ENCODE data around the gene EDAR.

Gene EDAR

DNA sequence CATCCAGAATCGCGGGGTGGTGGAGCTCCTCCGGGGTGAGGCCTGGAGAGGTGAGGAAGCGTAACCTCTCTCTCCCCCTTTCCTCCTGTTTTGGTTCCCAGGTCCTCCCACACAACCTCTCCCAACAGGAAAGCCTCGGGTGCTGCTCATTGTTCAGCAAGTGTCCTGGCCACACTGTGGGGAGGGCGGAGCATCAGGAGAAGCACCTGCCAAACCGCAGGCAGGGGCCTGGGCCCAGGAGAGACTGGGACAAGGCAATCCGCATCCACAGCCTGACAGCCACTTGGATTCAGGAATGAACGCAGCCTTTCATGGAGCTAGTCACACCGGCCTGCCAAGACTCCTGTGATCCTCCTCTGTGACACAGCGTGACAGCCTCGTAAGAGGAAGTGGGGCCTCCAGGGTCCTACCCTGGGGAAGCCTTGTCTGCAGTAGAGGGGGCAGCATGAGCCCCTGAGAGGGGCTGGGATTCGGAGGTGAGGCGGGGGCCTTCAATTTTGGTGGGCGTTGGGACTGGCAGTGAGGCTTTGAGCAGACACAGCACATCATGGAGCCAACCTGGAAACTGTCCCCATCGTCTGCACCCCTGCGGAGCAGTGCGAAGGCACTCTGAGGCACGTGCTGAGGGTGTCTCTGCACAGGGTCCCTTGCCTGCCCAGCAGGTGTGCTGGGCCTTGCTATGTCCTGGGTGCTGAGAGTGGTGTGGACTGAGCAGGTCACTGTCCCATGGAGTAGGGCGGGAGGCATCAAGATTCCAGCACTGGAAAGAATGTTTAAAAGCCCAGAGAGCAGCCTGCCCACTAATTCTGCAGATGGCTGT, 62.2 kb downstream of the EDAR start:
- DNase-seq (ENCODE audit: low read depth in 2 of 2, low spot score in 1 of 2): no peak

- DNase-seq (ENCODE audit: low read depth in 2 of 2, low spot score in 1 of 2): no peak
These were observed 63.3 kb downstream of the EDAR start for GRCh38 chr2:108925735-108926134.

DNA sequence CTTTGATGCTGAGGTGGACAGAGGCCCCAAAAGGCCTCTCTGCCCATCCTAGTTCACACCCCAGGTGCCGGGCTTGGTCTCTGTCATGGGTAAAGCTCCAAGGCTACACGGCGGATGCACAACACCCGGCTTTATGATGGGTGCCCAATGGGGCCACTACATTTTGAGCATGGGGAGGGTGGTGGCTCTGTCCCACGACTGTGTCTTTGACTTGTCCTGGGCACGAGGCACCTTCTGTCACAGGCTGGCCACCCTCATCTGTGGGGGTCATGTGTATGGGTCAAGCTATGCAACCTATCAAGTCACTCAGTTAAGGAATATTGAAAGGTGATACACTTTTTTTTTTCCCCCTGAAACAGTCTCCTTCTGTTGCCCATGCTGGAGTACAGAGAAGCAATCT, 63.7 kb downstream of the EDAR start:
- DNase-seq (ENCODE audit: low read depth in 2 of 2, low spot score in 1 of 2): no peak

DNA sequence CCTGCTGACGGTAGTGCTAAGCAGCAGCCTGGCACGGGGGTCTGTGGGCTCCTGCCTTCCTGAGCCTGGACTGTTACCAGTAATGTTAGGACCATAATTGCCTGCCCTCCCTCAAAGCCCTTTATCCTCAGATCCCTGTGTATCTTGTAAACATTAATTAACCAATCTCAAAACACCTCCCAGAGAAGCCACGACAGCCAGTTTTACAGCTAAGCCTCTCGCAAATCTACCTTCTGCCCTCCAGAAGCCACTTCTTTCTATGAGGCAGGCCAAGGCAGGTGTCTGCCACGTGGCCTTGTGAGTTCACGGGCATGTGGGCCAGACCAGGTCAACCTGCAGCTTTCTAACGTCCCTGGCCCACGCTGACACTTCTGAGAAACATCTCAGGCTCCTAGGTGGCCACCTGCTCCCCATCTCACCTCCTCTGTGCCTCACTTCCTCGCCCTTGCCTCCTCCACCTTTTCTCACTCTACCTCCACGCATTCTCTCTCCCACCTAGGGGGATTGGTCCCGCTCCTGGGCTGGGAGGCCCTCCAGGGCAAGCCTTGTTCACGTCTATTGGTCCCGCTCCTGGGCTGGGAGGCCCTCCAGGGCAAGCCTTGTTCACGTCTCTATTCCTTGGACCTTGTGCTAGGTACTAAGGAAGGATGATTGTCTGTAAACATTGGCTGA, 64.3 kb downstream of the EDAR start:
- no peak for DNase-seq (ENCODE audit: low read depth in 2 of 2, low spot score in 1 of 2)

- DNase-seq (ENCODE audit: low read depth in 2 of 2, low spot score in 1 of 2): no peak
These were observed 65.1 kb downstream of the EDAR start for GRCh38 chr2:108923736-108924579.

DNA sequence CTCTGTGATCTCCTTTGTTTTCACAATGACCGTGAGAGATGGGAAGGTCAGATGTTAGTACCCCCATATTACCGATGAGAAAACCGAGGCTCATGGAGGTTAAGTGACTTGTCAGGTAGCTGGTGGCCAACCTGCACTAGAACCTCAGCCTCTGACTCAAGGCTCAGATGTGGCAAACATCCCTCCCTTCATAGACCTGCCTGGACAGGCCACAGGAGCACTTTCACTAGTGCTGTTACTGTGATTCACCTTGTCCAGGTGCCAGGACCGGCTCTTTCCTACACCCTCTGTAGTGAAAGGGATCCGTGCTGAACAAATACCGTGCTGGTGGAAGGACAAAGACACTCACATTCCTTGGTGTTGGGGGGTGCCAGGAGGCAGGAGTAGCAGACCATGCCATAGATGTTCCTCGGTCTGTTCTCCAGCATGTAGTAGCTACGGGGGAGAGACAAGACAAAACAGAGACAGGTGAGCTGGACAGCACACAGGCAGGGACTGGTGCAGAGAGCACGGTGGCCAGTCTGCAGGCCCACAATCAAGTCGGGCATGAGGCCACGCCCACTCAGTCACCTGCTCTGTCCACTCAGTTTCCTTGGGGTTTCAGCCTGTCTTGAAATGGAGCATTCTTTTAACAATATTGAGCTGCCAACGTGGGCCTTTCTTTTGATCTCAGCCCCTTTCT, 65.9 kb downstream of the EDAR start:
- no peak for DNase-seq (ENCODE audit: low read depth in 2 of 2, low spot score in 1 of 2)

DNA sequence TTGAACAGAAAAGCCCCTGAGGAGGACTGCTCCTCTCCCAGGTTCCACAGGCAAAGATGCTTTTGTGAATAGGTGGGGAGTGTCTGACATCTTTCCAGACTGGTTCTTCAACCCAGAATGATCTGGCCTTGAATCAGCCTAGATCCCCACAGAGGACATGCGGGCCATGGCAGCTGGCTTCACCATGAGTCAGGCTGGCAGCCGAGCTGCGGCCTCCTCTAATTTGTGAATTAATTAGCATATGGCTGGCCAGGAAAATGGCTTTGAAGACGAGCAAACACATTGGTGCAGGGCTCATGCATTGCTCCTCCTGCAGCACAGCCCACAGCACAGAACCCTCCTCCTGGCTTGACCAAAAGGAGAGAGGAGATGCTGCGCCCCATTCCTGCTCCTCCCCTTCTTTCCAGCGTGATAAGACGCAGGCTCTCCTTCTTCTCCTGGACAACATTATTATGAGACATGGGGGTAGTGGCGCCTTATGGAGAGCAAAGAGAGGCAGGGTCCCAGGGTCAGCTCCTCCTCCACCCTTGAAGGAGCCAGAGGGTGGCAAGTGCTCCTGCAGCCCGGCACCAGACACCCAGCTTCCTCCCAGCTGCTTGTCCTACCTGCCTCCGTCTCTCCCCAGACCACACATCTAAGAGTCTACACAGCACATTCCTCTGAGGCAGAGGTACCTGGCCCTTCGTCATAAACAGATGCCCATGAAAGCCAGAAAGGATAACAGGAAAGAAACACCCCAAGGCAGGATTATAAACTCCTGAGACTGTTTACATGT, 66.7 kb downstream of the EDAR start:
- no peak for DNase-seq (ENCODE audit: low read depth in 2 of 2, low spot score in 1 of 2)

GRCh38 chr2:108921096-108922030, 67.7 kb downstream of the EDAR start:
- no peak for DNase-seq (ENCODE audit: low read depth in 2 of 2, low spot score in 1 of 2)

- no peak for DNase-seq (ENCODE audit: low read depth in 2 of 2, low spot score in 1 of 2)
These were observed 68.3 kb downstream of the EDAR start for GRCh38 chr2:108920686-108921085.

DNA sequence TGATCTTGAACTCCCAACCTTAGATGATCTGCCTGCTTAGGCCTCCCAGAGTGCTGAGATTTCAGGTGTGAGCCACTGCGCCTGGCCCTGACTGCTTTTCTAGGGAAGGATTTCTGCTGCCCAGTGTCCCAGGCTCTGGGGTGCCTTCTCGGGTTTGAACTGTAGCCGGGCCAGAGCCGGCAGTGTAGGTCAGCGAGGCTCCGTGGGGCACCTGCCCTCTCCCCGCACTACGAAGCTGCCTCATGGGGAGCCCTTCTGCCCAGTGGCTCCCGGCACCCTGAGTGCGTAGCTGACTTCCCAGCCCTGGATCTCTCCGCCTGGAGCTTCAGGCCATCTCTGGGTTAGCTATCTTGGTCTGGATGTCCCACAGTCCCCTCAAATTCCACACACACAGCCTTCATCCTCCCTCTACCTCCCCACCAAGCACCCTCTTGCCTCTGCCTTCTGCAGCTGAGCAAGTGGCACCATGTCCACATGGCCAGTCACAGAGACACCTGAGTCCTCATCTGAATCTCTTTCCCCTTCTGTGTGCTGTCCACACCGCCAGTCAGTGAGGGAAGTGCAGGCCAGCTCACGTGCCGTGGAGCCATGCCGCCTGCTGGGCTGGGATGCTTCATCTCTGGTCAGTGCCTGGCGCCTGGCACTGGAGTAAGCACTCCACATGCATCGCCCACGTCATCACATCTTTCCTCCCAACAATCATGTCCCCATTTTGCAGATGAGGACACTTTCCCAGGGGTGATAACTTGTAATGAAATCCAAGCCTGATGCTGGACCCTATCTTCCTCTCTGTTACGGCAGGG, 69.2 kb downstream of the EDAR start:
- no peak for DNase-seq (ENCODE audit: low read depth in 2 of 2, low spot score in 1 of 2)

GRCh38 chr2:108918941-108919341, 70.1 kb downstream of the EDAR start:
- DNase-seq (ENCODE audit: low read depth in 2 of 2, low spot score in 1 of 2): no peak

DNA sequence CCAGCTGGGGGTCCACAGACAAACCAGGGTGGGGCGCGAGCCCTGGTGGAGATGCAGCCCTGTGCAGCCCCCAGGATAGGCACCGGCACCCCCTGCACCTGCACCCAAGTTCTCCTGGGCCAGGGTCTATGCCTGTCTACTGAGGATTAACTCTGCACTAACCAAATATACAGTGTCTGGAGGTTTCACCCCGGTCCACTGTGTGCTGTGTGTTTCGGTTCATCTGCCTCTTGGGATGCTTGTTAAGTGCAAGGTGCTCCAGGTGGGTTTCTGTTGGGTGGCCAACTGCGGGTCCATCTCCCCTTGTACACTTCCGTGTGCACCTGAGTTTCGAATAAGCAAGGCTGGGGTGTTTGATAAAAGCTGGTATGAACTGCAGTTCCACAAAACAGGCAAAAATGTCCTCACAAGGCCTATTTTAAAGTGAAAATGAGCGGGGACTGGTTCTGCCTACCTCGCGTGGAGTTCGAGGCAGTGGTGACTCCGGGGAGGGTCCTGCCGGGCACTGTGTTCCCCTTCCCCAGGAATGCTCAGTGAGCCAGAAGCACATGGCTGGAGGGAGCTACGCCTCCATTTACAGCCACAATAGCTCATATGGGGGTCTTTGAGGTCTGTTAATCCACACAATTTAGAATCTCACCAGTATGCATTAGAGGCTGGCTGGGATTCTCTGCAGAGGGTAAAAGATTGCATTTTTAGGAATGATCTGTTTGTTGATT, 70.7 kb downstream of the EDAR start:
- DNase-seq (ENCODE audit: low read depth in 2 of 2, low spot score in 1 of 2): no peak

- no peak for DNase-seq (ENCODE audit: low read depth in 2 of 2, low spot score in 1 of 2)
These were observed 71.5 kb downstream of the EDAR start for GRCh38 chr2:108917526-108917925.

GRCh38 chr2:108916796-108917421, 72.1 kb downstream of the EDAR start:
- no peak for DNase-seq (ENCODE audit: low read depth in 2 of 2, low spot score in 1 of 2)

DNA sequence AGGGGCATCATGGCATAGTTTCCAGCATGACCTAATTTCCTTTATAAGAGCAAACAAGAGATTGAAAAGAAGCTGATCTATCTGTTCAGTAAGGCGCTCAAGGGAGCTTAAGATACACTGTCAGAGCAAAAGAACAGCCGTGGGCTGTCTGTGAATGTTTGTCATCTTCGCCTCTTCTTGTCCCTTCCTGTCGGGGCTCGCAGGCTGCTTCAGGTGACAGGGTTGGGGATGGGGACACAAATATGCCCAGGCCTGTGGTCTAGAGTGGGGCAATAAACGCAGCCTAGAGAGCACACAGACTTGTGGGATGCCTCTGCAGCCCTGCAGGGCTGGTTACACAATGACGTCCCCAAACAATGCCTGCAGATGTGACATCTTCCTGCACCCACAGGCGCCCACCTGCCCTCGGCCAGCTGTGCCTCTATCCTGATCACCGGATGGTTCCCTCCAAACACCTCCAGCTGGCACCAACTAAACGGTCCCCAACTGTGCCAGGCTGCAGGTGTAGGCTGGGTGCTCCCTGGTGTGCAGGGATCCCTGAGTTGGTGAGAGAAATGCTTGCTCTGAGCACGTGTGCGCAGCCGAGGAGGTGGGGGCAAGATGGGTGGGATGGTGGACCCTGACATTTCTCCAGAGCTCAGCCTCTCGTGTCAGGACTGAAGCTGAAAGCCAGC, 72.8 kb downstream of the EDAR start:
- no peak for DNase-seq (ENCODE audit: low read depth in 2 of 2, low spot score in 1 of 2)

- no peak for DNase-seq (ENCODE audit: low read depth in 2 of 2, low spot score in 1 of 2)
These were observed 76.5 kb downstream of the EDAR start for GRCh38 chr2:108912629-108912902.
